Measurements from ENCODE around the gene ANKRD45. TPM values are rescaled to one million over a fixed set of nuclear protein-coding genes. Genes with fewer than 3 reads are reported as not detected.

The ANKRD45 gene
- total and polyA plus RNA-seq, 2 donors (not counting 1 experiment from before 2014, with no cell fraction given): 0.06 TPM; not detected in 1

GRCh38 chr1:173580658-173581057 is 89.0 kb downstream of the ANKRD45 start:
- Histone ChIP-seq H3K36me3 (replicated peaks in 1 of 2; ENCODE audit: control extremely low read depth in 1 of 2, control insufficient read depth in 1 of 2, extremely low read depth in 1 of 2, insufficient read depth in 2 of 2, low read length in 1 of 2) (no peaks in the 10 kb centered on the region), H3K4me2 (replicated peaks; ENCODE audit: low read depth, low read length, poor library complexity, severe bottlenecking) (no peak overlapping the region), H3K9me3 (ENCODE audit: control extremely low read depth in 1 of 3, control insufficient read depth in 2 of 3, insufficient read depth in 1 of 3, low read length in 2 of 3) (no peaks in the 10 kb centered on the region), H3K4me1 (ENCODE audit: control insufficient read depth in 2 of 2, insufficient read depth in 2 of 2, low read length in 2 of 2) (no peaks in the 10 kb centered on the region), H2AFZ (ENCODE audit: insufficient read depth, low read depth, low read length, poor library complexity, severe bottlenecking) (no peak overlapping the region), H4K20me1 (ENCODE audit: control insufficient read depth, insufficient read depth, low read length, poor library complexity, severe bottlenecking) (no peaks in the 10 kb centered on the region), H3K27ac (ENCODE audit: low read length in 2 of 2) (no peak overlapping the region), H3K4me3 (ENCODE audit: control extremely low read depth in 1 of 5, extremely low read depth in 1 of 5, insufficient read depth in 1 of 5, low read depth in 2 of 5, low read length in 4 of 5) (no peak overlapping the region), H3K9ac (ENCODE audit: low read length) (no peak overlapping the region), H3K79me2 (ENCODE audit: control insufficient read depth, insufficient read depth, low read length) (no peaks in the 10 kb centered on the region), H3K27me3 (replicated peaks in 1 of 4; ENCODE audit: control extremely low read depth in 1 of 4, control insufficient read depth in 3 of 4, insufficient read depth in 4 of 4, low read length in 3 of 4) (no peaks in the 10 kb centered on the region)
- Mint-ChIP-seq H3K4me1 (no peaks in the 10 kb centered on the region), H3K27me3 (peaks cover 13% of the 10 kb centered on the region), H3K27ac (no peak overlapping the region), H3K4me3 (no peak overlapping the region), H3K9me3 (ENCODE audit: insufficient read depth) (no peaks in the 10 kb centered on the region)
- ATAC-seq (ENCODE audit: low read depth) (no peak), DNase-seq (no peak)
- intact Hi-C loops (cut with micrococcal nuclease): no loop called here
- TF ChIP-seq CTCF (IDR thresholded peaks at IDR 0.05): no peak
- TF ChIP-seq EZH2 (IDR thresholded peaks at IDR 0.05; ENCODE audit: borderline replicate concordance, insufficient read depth, low read depth, low read length, poor library complexity, severe bottlenecking): no peak
- ChIA-PET CTCF (no interaction called here), POLR2A (no interaction called here)
- WGBS (ENCODE audit: insufficient coverage): no CpG with 5 or more reads among the region's 3 CpGs

- no peak overlapping the region for H2AFZ ChIP-seq (ENCODE audit: insufficient read depth, low read depth, low read length, poor library complexity, severe bottlenecking)
- ATAC-seq (ENCODE audit: low read depth): no peak
- no peak overlapping the region for H3K9ac ChIP-seq (ENCODE audit: low read length)
- DNase-seq: no peak
- no peaks in the 10 kb centered on the region for H4K20me1 ChIP-seq (ENCODE audit: control insufficient read depth, insufficient read depth, low read length, poor library complexity, severe bottlenecking)
- 94% methylated on average over 3 of the region's 3 CpGs for WGBS (ENCODE audit: insufficient coverage)
- no peaks in the 10 kb centered on the region for H3K4me1 ChIP-seq (ENCODE audit: control insufficient read depth in 2 of 2, insufficient read depth in 2 of 2, low read length in 2 of 2)
- no peaks in the 10 kb centered on the region for H3K9me3 Mint-ChIP-seq (ENCODE audit: insufficient read depth)
- no peak overlapping the region for H3K27ac Mint-ChIP-seq
- no peak overlapping the region for H3K27ac ChIP-seq (ENCODE audit: low read length in 2 of 2)
- H3K27me3 ChIP-seq (replicated peaks in 1 of 4; ENCODE audit: control extremely low read depth in 1 of 4, control insufficient read depth in 3 of 4, insufficient read depth in 4 of 4, low read length in 3 of 4): no peaks in the 10 kb centered on the region
- no peaks in the 10 kb centered on the region for H3K36me3 ChIP-seq (replicated peaks in 1 of 2; ENCODE audit: control extremely low read depth in 1 of 2, control insufficient read depth in 1 of 2, extremely low read depth in 1 of 2, insufficient read depth in 2 of 2, low read length in 1 of 2)
- H3K4me2 ChIP-seq (replicated peaks; ENCODE audit: low read depth, low read length, poor library complexity, severe bottlenecking): no peak overlapping the region
- intact Hi-C loops (cut with micrococcal nuclease): no loop called here
- no peak overlapping the region for H3K4me3 Mint-ChIP-seq
- H3K27me3 Mint-ChIP-seq: peaks cover 13% of the 10 kb centered on the region
- CTCF ChIA-PET: no interaction called here
- no peaks in the 10 kb centered on the region for H3K4me1 Mint-ChIP-seq
- no peak overlapping the region for H3K4me3 ChIP-seq (ENCODE audit: control extremely low read depth in 1 of 5, extremely low read depth in 1 of 5, insufficient read depth in 1 of 5, low read depth in 2 of 5, low read length in 4 of 5)
- H3K9me3 ChIP-seq (ENCODE audit: control extremely low read depth in 1 of 3, control insufficient read depth in 2 of 3, insufficient read depth in 1 of 3, low read length in 2 of 3): no peaks in the 10 kb centered on the region
- H3K79me2 ChIP-seq (ENCODE audit: control insufficient read depth, insufficient read depth, low read length): no peaks in the 10 kb centered on the region
- no peak for TF ChIP-seq CTCF (IDR thresholded peaks at IDR 0.05)
- TF ChIP-seq EZH2 (IDR thresholded peaks at IDR 0.05; ENCODE audit: borderline replicate concordance, insufficient read depth, low read depth, low read length, poor library complexity, severe bottlenecking): no peak
- POLR2A ChIA-PET: no interaction called here
These were observed 89.6 kb downstream of the ANKRD45 start for GRCh38 chr1:173580071-173580470.

All from B cell (primary cell).